SK-N-MC (cell line): ENCODE data around the gene CYBB.

Source experiments
- EZH2 ChIP-seq: fragments of 200-600 bp; sonication (generic); IDR thresholded peaks from one replicate; pipeline ENCODE4 v1.6.1; 2017; ENCODE audit warnings: antibody characterized with exemption
- POLR2AphosphoS5 ChIP-seq: IDR thresholded peaks from 2 replicates; pipeline ENCODE4 v1.6.1; 2012; ENCODE audit warnings: mild to moderate bottlenecking, low read depth, low read length, borderline replicate concordance

- TF ChIP-seq EZH2: no peak
- TF ChIP-seq POLR2AphosphoS5: no peak
Measured at GRCh38 chrX:37817176-37817575, 37.3 kb downstream of the CYBB start.
